Psoas muscle (tissue), 8 donors: ENCODE data around the gene ZNF732. TPM values are rescaled to one million over a fixed set of nuclear protein-coding genes. Genes with fewer than 3 reads are reported as not detected.
"Not testable (repeated sequence)": the region's sequence is repeated elsewhere in the genome, so short reads cannot be mapped to it uniquely, and the experiment has no call there.

Experiments used
- ATAC-seq, 4 donors: fragments of 200-7000 bp; cut with Tn5 transposase; one replicate each; pipeline ENCODE4 v1.9.1; 2020; ENCODE audit warnings: moderate library complexity in 3 of 4, mild to moderate bottlenecking in 2 of 4
- DNase-seq, 2 donors: peaks; one replicate each; pipeline ENCODE4 v3.0.0-alpha.2; 2020
- H3K27ac ChIP-seq: fragments of 200-600 bp; one replicate; pipeline ENCODE4 v1.8.0; 2022
- H3K27me3 ChIP-seq, 3 donors: fragments of 200-600 bp in 1 of 3; one replicate each; pipeline versions ENCODE4 v1.6.1 to v1.8.0; 2013 to 2022; ENCODE audit warnings: low read length in 2 of 3, mild to moderate bottlenecking in 2 of 3, moderate library complexity in 1 of 3; ENCODE audit not compliant: insufficient read depth in 3 of 3
- H3K36me3 ChIP-seq, 2 donors: fragments of 200-600 bp in 1 of 2; one replicate each; pipeline versions ENCODE4 v1.6.1 to v1.8.0; 2013 to 2022; ENCODE audit warnings: low read depth in 1 of 2, mild to moderate bottlenecking in 1 of 2, moderate library complexity in 1 of 2; ENCODE audit not compliant: insufficient read depth in 1 of 2
- H3K4me1 ChIP-seq: fragments of 200-600 bp; one replicate; pipeline ENCODE4 v1.8.0; 2022
- H3K4me3 ChIP-seq: fragments of 200-600 bp; one replicate; pipeline ENCODE4 v1.8.0; 2022; ENCODE audit warnings: mild to moderate bottlenecking
- H3K9me3 ChIP-seq: fragments of 200-600 bp; one replicate; pipeline ENCODE4 v1.8.0; 2022
- WGBS, 3 donors: extraction: QIAGEN DNeasy Blood & Tissue Kit; methylation state at CpG; one replicate each; pipeline versions ENCODE4 v1.1.6 to v1.1.7; 2013; 5-methylcytosine and 5-hydroxymethylcytosine counted together
- intact Hi-C, 2 donors: fragments of 100-400 bp; cut with DNase I; formaldehyde crosslinking; loops; one replicate each; pipeline versions ENCODE4 v1.11.0 to v1.14.2; 2022
- polyA plus RNA-seq, 3 donors: library from polyadenylated mRNA; stranded (reverse); fragments of 200-250 nt; gene quantifications; one replicate each; pipeline ENCODE4 v1.2.3, GENCODE V29; 2013
- total RNA-seq, 4 donors: library from RNA; stranded (reverse); fragmentation: NEBNext Ultra II Directional in 2 of 4; extraction: Animal tissue kit (Norgen Biotek cat#: 25700) in 2 of 4; gene quantifications; one replicate each; pipeline versions ENCODE4 v1.2.1 to v1.2.4, GENCODE V29; 2021 to 2023
- TF ChIP-seq, protein P1 (sequence below): fragments of 200-600 bp; IDR thresholded peaks from one replicate; pipeline ENCODE4 v1.8.0; 2022; ENCODE audit warnings: antibody characterized with exemption
- donor health status: healthy with polysubstance abuse.
- donor health status: DM: no; HTN: no; CAD: no; lungs with moderate emphysema.
- donor health status: Bipolar disorder and iron deficiency.
- donor health status: healthy.
- donor health status: DM: yes; HTN: yes; CAD: no.
- donor health status: DM: no; HTN: no; CAD: no.
- donor health status: DM: no; HTN: no; CAD: no.
- donor health status: DM: yes; HTN: yes; CAD: no.

Gene ZNF732
- total and polyA plus RNA-seq, 7 donors: 0.01 to 0.10 (median 0.03) TPM; not detected in 4

DNA sequence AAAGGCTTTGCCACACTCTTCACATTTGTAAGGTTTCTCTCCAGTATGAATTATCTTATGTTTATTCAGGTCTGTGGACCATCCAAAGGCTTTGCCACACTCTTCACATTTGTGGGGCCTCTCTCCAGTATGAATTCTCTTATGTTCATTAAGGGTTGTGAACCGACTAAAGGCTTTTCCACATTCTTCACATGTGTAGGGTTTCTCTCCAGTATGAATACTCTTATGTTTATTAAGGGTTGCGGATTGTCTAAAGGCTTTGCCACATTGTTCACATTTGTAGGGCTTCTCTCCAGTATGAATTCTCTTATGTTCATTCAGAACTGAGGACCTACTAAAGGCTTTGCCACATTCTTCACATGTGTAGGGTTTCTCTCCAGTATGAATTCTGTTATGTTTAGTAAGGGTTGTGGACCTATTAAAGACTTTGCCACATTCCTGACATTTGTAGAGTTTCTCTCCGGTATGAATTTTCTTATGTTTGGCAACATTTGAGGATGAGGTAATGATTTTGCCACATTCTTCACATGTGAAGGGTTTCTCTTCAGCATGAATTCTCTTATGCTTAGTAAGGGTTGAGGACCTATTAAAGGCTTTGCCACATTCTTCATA, 33.7 kb downstream of the ZNF732 start:
- 96 to 100% (median 97%) methylated on average over 3 of the region's 3 CpGs for WGBS, 3 donors
- H3K4me1 ChIP-seq: no peaks in the 10 kb centered on the region
- TF ChIP-seq, protein P1, sequence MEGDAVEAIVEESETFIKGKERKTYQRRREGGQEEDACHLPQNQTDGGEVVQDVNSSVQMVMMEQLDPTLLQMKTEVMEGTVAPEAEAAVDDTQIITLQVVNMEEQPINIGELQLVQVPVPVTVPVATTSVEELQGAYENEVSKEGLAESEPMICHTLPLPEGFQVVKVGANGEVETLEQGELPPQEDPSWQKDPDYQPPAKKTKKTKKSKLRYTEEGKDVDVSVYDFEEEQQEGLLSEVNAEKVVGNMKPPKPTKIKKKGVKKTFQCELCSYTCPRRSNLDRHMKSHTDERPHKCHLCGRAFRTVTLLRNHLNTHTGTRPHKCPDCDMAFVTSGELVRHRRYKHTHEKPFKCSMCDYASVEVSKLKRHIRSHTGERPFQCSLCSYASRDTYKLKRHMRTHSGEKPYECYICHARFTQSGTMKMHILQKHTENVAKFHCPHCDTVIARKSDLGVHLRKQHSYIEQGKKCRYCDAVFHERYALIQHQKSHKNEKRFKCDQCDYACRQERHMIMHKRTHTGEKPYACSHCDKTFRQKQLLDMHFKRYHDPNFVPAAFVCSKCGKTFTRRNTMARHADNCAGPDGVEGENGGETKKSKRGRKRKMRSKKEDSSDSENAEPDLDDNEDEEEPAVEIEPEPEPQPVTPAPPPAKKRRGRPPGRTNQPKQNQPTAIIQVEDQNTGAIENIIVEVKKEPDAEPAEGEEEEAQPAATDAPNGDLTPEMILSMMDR: no peak
- intact Hi-C loops: no loop called here
- peaks cover 91% of the 10 kb centered on the region for H3K9me3 ChIP-seq
- no peak overlapping the region for H3K4me3 ChIP-seq
- no peaks in the 10 kb centered on the region for H3K27me3 ChIP-seq
- no peak overlapping the region for H3K27ac ChIP-seq
- no peaks in the 10 kb centered on the region for H3K36me3 ChIP-seq
- ATAC-seq: no peak
- no peak for DNase-seq

- intact Hi-C loops, H3K36me3 ChIP-seq, H3K27me3 ChIP-seq, H3K4me1 ChIP-seq, DNase-seq, H3K27ac ChIP-seq, H3K4me3 ChIP-seq, ATAC-seq: not testable (repeated sequence)
- WGBS, 3 donors: 61 to 67% (median 65%) methylated on average over 10 to 11 of the region's 11 CpGs
- peaks cover 71% of the 10 kb centered on the region for H3K9me3 ChIP-seq
Measured at GRCh38 chr4:259240-259639, 46.0 kb downstream of the ZNF732 start.

GRCh38 chr4:256492-256891, 48.8 kb downstream of the ZNF732 start:
- no peak overlapping the region for H3K27ac ChIP-seq
- H3K4me3 ChIP-seq: no peak overlapping the region
- no peaks in the 10 kb centered on the region for H3K27me3 ChIP-seq
- intact Hi-C loops: no loop called here
- H3K36me3 ChIP-seq: no peaks in the 10 kb centered on the region
- no peaks in the 10 kb centered on the region for H3K4me1 ChIP-seq
- 91 to 94% (median 93%) methylated on average over 11 to 13 of the region's 13 CpGs for WGBS, 3 donors
- no peak for ATAC-seq
- TF ChIP-seq, protein P1: no peak
- peaks cover 70% of the 10 kb centered on the region for H3K9me3 ChIP-seq
- DNase-seq: no peak

- ATAC-seq: no peak
- no peak for DNase-seq
- 84 to 89% (median 87%) methylated on average over 5 of the region's 5 CpGs for WGBS, 3 donors
- H3K4me3 ChIP-seq: no peak overlapping the region
- H3K27ac ChIP-seq: no peak overlapping the region
- TF ChIP-seq, protein P1: no peak
- no peaks in the 10 kb centered on the region for H3K4me1 ChIP-seq
- intact Hi-C loops: no loop called here
- no peaks in the 10 kb centered on the region for H3K36me3 ChIP-seq
- no peaks in the 10 kb centered on the region for H3K27me3 ChIP-seq
- H3K9me3 ChIP-seq: peaks cover 74% of the 10 kb centered on the region
Measured at GRCh38 chr4:253936-254756, 51.1 kb downstream of the ZNF732 start.

GRCh38 chr4:252065-252601, 53.1 kb downstream of the ZNF732 start:
- DNase-seq (no peak), ATAC-seq (no peak)
- H3K4me1 ChIP-seq: no peaks in the 10 kb centered on the region
- H3K27me3 ChIP-seq: no peaks in the 10 kb centered on the region
- no peaks in the 10 kb centered on the region for H3K36me3 ChIP-seq
- 93 to 97% (median 97%) methylated on average over 2 of the region's 2 CpGs for WGBS, 3 donors
- no peak overlapping the region for H3K4me3 ChIP-seq
- intact Hi-C loops: no loop called here
- peaks cover 76% of the 10 kb centered on the region for H3K9me3 ChIP-seq
- H3K27ac ChIP-seq: no peak overlapping the region
- TF ChIP-seq, protein P1: no peak
